ENCODE results near the gene THAP12.
"Not testable (repeated sequence)": the region's sequence is repeated elsewhere in the genome, so short reads cannot be mapped to it uniquely, and the experiment has no call there.

THAP12 gene, protein sequence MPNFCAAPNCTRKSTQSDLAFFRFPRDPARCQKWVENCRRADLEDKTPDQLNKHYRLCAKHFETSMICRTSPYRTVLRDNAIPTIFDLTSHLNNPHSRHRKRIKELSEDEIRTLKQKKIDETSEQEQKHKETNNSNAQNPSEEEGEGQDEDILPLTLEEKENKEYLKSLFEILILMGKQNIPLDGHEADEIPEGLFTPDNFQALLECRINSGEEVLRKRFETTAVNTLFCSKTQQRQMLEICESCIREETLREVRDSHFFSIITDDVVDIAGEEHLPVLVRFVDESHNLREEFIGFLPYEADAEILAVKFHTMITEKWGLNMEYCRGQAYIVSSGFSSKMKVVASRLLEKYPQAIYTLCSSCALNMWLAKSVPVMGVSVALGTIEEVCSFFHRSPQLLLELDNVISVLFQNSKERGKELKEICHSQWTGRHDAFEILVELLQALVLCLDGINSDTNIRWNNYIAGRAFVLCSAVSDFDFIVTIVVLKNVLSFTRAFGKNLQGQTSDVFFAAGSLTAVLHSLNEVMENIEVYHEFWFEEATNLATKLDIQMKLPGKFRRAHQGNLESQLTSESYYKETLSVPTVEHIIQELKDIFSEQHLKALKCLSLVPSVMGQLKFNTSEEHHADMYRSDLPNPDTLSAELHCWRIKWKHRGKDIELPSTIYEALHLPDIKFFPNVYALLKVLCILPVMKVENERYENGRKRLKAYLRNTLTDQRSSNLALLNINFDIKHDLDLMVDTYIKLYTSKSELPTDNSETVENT

DNA sequence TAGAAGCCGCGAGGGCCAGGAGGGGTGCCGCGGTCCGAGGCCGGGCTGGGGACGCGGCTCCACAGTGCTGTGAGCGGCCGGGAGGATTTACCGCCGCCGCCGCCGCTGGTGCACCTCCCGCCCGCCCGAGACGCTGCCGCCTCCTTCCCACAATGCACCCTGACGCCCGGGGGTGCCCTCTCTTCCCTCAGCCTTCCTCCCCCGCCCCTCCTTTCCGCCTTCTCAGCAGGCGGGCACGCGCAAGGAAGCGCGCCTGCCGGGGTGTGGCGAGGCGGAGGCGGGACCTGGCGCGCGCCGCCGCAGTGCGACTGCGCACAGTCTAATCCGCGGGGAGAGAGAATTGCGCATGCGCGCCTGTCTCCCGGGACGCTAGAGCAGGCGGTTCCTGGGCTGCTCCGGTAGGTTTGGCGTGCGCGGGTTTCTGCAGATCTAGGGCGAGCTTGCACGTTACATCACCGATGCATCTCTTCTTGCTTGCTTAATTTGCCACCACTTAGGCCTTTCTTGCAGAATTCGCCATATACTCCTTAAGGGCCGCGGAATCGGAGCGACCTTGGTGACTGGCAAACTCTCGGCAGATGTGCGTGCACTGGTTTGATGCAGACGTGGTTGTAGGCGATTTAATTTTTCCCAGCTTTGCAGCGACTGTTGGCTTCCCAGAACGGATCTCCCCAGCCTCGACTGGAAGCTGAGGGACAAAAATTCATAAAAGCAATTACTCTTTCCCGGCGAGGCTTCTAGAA is at the start of gene THAP12, which contains the start of gene GVQW3:
THAP12 (minus strand) TSS at position 156 of the 743 bp plus-strand sequence. CDS start 296 bp downstream, outside the sequence.
GVQW3 (plus strand) TSS at position 347 of the 743 bp plus-strand sequence. CDS start 506 bp downstream, outside the sequence.
- DNase-seq, result peak; percentile 93 to 97 (median 94)

DNA sequence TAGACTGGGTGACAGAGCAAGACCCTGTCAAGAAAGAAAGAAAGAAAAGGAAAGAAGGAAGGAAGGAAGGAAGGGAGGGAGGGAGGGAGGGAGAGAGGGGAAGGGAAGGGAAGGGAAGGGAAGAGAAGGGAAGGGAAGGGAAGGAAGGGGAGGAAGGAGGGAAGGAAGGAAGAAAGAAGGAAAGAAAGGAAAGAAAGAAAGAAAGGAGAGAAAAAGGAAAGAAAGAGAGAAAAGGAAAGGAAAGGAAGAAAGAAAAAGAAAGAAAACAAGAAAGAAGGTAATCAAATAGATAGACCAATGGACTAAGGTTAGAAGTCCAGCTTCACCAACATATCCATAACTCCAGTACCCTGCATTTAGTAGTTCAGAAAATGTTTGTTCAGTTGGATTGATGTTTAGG is 45.7 kb upstream of the THAP12 start:
- DNase-seq, result no peak

DNA sequence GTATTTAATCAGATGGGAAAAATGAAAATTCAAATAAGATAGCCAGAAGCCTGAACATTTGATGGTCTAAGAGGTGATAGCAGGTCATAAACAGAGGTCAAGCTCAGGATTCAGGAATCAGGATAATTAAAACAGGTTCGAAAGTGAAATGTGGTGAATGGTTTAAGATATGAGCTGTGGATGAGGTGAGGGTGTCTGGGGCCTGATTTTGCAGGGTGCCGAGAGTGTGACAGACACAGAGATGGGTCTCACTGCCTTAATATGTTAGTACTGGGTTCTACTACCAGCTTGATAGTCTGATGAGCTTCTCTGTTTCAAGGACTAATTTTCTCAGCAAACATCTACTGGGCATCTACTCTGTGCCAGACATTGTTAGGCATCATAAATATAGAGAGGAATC is 44.0 kb upstream of the THAP12 start:
- DNase-seq, result no peak

DNA sequence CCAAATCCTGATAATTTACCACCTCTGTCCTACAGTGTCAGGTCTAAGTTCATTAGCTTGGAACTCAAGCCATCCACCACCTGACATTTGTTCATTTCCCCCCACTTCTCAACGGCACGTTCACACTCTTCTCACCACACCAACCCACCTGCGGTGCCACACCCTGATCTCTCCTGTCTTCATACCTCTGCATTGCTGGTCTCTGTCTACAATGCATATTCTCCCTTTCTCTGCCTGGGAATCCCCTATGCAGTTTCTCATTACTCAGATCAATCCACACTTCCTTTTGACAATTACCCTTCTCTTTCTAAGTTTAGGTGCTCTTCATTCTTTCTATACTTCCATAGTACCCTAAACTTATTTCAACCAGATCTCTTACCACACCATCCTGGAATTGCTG is 43.4 kb upstream of the THAP12 start:
- no peak for DNase-seq

DNA sequence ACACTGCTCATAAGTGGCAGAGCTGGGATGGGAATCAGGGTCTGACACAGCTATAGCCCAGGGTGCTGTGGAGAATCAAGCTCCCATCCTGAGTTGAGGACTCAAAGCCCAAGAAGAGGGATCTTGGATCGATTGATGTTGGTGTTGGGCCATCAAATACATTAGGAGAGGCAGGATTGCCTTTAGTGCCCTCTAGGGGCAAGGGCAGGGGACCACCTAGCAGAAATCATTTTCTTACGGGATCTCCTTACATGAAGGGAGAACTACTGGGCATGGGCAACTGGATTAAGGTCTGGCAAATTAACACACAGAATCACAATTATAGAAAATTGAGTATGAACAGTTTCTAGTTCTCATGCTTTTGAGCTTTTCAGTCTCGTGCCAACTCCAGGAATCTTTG is 39.0 kb upstream of the THAP12 start:
- DNase-seq, result no peak

DNA sequence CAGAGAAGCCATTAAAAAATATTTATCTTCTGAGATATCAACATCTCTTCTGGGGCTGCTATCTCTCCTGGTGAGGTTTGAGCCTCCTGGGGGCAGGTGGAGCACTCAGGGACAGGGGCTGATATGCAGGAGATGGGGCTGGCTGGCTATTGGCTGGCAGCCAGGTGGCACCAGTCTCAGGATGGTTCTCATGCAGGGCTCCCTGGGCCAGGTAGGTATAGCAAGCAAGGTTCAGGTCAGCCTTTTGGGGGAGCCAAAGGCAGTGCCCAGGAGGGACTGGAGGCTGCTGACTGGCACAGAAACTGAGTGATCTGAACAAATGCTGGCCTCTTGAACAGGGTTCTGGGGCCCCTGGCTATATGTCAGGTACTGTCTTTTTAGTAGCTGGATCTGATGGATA is 34.1 kb upstream of the THAP12 start:
- no peak for DNase-seq

DNA sequence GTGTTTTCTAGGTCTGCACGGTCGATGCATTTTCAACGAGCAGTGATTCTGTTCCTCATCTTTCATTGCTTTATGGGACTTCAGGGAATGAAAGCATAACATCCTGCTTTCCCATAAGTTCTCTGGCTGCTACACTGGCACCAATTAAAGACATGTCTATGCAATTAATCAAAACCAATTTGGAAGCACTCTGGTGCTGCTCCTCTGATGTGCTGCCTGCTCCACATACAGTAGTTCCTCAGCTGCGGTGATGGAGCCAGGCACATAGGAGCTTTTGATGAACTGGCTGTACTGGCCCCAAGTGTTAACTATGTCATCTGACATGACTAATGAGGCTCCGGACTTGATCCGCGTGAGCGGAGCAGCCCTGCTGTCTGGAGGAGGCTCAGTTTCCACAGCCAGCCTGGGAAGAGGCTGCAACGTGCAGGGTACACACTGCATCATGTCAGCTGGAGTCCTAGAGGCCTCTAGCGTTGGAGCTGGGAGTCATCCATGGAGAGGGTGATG is 30.0 kb upstream of the THAP12 start:
- no peak for DNase-seq

DNA sequence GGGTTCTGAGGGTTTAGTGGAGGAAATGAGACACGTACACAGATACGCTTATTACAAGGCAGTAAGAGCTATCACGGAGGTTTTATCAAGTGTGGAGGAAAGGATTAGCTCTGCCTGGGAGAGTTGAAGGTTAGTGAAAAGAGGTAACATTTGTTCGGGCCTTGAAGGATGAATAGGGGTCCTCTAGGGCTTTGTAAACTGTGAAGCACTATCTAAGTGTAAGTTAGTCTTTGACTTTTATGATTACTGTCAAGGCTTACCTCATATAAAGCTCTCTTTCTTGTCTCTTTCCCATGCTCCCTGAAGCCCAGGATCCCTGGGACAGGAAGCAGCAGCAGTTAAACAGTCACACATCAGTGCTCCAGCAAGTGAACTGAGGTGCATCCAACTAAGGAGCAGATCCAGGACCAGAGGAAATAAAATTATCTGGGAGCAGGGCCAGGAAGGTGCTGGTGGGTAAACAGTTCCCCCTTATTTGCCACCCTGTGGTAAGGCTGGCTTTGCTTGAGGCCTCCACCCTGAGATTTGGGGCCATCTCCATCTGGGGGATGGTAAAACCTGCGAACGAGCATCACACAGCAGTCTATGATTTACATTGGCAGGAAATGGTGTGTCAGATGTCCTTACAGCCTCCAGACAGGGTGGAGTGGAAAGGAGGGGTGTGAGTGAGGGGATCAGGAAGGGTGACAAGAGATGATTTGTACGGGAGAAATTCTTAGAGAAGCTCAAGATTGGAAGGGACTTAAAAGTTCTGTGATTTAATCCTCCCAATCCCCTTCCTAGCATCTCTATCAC is 27.4 kb upstream of the THAP12 start:
- no peak for DNase-seq

DNA sequence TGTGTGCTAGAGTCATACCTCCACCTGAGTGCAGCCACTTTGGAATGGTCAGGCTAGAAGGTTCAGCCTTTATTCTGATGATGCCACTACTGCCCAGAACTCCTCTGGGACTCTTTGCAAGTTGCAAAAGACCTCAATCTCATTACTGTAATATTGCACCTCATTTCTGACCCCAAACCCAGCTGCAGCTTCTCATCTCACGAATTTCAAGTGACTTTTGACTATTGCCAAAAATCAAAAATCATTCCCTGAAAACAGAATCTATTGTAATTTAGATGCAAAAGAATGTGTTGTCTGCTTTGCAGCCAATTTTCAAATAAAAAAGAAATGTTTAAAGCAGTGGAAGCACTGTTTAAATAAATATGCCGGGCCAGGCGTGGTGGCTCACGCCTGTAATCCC is 25.4 kb upstream of the THAP12 start:
- DNase-seq, result no peak

DNA sequence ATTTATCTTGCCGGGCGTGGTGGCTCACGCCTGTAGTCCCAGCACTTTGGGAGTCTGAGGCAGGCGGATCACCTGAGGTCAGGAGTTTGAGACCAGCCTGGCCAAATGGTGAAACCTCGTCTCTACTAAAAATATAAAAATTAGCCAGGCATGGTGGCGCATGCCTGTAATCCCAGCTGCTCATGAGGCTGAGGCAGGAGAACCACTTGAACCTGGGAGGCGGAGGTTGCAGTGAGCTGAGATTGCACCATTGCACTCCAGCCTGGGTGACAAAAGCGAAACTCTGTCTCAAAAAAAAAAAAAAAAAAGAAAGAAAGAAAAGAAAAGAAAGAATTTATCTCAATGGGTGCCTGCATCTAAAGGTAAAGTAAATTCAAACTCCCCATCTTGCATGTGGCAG is 20.6 kb upstream of the THAP12 start:
- not testable (repeated sequence) for DNase-seq

DNA sequence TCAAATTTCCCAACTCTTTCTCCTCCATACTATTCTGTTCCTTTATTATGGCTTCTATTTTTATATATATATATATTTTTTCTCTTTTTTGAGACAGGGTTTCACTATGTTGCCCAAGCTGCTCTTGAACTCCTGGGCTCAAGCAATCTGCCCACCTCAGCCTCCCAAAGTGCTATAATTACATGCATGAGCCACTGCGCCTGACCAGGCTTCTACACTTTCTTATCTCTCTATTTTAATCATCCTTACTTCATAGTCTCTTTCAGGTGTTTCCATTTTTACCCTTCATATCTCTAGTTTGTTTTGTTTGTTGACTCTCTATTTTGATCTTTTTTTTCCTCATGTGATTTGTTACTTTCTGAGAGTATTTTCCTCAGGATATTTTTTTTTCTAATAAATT is 20.0 kb upstream of the THAP12 start:
- no peak for DNase-seq

DNA sequence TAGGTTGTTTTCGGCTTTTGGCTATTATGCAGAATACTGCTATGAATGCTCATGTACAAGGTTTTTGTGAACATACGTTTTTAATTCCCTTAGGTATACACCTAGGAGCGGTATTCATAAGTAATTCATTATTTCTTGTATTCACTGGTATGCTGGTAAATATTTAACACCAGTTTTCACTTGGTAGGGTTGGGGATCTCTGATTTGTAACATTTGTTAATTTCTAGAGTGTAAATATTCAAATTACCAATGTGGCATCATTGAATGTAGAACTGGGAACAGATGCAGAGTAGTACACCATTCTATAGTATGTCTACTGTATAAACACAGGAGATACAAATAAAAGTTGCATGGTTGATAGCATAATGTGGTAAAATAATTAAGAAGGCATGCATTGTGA is 16.5 kb upstream of the THAP12 start:
- no peak for DNase-seq

DNA sequence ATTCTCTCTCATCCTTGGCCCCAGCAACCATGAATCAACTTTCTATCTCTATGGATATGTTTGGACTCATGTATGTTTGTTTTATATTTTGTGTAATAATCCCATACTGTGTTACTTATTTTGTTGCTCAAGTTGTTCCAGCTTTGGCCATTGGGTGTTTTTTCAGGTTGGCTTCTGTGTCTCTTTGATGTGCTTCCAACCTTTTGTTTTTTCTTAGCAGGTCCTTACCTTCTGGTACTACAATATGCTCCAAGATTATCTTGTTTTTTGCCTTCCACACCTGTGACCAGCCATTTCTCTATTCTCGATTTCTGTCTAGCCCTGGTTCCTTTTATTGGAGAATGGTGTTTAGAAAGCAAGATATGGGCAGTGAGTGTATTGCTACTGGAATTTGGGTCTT is 14.4 kb upstream of the THAP12 start:
- no peak for DNase-seq

DNA sequence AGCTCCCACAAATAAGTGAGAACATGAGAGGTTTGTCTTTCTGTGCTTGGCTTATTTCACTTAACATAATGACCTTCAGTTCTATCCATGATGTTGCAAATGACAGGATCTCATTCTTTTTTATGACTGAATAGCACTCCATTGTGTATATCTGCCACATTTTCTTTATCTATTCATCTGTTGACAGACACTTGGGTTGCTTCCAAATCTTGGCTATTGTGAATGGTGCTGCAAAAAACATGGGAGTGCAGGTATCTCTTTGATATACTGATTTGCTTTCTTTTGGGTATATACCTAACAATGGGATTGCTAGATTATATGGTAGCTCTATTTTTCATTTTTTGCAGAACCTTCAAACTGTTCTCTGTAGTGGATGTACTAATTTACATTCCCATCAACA is 13.5 kb upstream of the THAP12 start:
- no peak for DNase-seq

DNA sequence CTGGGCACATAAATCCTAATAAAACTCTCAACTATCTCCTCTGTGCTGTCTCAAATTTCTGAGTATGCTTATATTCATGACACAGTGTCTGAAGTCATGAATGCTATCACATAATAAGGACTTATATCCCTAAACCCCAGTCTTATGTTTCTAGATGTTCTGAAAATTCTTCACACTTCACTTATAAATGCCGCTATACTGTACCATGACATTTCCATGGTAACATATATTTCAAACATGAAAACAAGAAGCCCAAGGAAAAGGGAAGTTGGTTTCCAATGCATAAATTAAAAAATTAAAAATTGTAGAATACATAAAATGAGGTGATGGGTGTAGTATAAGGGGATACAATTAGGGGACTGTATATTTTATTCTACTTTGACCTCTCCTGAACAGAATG is 11.9 kb upstream of the THAP12 start:
- no peak for DNase-seq

DNA sequence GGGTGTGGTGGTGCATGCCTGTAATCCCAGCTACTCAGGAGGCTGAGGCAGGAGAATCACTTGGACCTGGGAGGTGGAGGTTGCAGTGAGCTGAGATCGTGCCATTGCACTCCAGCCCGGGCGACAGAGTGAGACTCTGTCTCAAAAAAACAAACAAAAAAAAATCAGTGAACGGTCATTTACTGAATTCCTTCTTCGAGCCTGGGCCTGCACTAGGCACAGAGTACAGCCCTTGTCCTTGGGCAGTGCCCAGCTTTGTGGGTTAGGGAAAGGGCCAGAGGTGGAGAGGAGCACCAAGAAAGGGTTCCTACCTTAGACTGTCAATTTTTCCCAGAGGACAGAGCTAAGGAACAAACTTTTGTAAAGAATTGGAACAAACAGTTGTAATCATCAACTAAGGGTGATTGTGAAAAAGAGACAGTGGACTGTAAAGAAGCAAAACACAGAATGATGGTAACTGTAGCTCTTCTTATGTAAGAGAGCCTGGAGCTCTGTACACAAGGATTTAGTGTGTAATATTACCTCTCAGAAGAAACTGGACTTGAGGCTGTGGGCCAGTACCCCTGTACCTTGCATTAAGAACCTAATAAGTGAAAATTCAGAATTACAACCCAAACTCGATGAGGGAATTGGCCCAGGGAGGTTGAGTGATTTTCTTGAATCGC is 11.0 kb upstream of the THAP12 start:
- no peak for DNase-seq

DNA sequence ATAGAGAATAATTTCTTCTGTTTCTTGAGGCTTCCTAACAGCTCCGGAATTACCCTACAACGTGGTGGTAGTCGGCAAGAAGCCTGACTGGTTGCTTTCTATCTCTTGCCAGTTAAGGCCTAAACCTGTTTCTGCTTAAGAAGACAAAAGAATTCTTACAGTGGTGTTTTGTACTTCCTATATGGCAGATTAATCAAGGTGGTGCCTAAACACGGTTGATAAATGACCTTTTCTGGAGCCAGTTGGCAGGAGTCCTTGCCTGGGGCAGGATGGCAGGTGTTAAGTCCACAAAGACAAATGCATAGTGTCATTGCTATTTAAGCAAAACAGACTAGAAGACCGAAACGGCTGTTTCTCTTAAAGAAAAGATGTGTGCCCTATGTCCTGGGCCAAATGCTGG is 10.1 kb upstream of the THAP12 start:
- no peak for DNase-seq

DNA sequence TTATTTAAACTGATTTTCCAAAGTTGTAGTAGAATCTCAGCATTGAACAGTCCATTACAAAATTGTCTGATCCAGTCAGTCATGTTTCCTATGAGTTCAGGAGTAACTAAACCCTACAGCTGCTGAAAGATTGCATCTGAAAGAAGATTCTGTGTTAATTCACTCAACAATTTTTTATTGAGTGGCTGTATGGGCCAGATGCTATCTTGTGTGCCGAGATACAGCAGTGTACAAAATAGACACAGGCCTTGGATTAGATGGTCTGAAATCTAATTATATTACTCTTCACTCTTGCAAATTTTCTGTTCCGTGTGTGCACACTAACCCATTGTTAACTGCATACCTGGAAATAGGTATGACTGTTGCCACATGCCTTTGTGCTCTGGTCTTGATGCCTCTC is 7.5 kb upstream of the THAP12 start:
- no peak for DNase-seq

DNA sequence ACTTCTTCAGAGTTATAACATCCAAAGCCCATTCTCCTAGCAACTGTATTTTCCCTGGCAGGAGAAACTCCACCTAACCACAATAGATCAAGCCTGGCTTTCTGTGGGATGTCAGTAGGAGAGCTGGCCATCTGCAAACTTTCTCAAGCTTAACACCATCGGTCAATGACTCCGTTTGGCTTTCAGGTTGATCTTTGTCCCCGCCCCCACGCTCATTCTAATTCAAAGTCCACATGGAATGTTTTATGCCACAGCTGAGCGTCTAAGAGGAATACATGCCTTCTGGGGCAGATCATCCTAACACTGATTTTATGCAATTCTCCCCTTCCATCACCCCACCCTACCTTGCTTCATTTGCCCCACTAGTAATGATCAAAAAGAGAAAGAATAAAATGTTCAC is 5.0 kb upstream of the THAP12 start:
- DNase-seq, result no peak

DNA sequence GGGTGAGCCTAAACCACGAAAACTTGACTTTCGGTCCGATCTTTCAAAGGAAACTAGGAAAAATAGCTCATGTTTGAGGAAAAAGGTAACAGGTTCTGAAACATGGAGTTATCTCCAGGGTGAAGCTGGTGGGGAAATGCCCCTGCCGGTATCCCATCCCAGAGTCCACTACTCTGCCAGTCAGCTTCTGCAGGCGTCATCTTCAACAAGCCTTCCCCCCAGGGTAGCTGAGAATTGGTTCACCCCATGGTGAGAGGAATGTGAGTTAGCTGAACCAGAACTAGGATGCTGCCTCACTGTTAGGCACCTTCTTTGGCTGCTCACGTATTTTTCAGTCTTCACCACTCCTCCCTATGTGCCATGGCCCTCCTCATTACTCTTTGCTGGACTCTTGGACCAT is 1.3 kb upstream of the THAP12 start:
- no peak for DNase-seq

DNA sequence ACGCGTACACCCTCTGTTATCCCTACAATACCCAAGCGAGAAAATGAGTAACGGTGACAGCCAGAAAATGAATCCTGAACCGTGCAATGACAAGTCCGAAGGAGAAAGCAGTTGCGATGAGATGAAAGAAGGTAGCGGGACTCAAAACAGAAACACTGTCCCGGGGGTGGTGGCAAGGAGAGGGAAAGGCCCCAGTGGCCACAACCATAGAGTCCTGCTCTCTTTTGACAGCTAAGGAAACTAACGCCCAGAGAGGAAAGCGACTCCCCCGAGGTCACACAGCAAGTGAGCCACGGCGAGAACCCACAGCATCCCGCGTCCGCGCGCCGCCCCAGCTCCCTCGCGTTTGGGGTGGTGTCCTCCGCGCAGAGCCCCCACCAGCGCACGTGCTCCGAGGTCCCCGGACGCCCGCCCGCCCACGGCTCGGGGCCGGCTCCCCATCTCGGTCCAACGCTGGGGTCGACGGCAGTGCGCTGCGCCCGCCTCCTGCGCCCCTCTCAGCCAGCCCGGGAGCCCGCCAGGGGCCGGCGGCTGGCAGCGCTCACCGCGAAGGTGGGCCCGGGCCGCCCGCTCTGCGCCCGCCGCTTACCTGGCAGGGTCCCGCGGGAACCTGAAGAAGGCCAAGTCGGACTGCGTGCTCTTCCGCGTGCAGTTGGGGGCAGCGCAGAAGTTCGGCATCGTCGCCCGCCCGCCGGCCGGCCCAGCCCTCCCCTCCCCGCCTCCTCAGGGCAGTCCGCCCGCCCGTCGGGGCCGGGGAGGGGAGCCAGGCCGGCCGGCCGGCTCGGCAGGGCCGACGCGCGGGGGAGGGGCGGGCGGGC is 564 bp downstream of the THAP12 start:
- peak; percentile 9 to 60 (median 24) for DNase-seq
